GM18870 (cell line): Measurements from ENCODE around the gene ACOX1.
A peak's percentile ranks its signal among the peaks of the same experiment; 100 is the strongest.

Source experiments
- ATAC-seq: cut with Tn5 transposase; IDR thresholded peaks from one replicate; pipeline ENCODE4 v1.9.1; 2021; ENCODE audit warnings: moderate library complexity; ENCODE audit not compliant: unreplicated experiment

Gene ACOX1

DNA sequence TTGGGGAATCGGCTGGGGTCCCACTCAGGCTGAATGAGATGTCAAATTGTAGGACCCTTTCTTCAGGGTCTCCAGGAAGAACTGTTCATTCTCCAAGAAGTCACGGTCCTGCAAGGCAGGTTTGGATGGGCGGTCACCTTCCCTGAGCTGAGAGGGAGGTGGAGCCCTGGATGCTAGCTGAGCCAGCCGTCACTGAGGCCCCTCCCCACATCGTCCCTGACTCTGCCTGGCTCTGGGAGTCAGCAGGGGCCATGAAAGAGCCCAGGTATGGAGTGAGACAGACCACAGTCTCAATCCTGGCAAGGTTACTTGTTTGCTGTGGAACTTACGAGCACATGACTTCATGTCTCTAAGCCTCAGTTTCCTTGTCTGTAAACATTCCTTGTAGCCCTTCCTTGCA lies 68.3 kb downstream of the ACOX1 start:
- ATAC-seq = no peak

DNA sequence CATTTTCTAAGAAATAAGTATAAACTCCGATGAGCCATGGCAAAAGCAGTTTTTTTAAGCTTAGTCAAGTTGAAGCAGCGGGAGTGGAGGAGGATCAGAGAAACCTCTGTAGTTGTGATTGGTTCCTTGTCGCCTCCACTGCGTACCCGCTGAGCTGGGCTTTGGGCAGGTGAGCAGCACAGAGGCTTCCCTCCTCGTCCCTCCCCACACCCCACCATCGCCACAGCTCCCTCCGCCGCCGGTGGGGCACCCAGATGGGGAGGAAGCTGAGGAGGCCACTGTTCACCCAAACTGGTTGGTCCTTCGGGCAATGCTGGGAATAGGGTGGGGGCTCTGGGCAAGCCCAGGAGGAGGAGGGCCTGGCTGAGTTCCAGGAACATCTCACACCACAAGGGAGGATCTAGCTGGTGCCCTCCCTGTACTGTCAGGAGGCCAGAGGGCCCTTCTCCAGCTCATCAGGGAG lies 69.1 kb downstream of the ACOX1 start:
- ATAC-seq = no peak

DNA sequence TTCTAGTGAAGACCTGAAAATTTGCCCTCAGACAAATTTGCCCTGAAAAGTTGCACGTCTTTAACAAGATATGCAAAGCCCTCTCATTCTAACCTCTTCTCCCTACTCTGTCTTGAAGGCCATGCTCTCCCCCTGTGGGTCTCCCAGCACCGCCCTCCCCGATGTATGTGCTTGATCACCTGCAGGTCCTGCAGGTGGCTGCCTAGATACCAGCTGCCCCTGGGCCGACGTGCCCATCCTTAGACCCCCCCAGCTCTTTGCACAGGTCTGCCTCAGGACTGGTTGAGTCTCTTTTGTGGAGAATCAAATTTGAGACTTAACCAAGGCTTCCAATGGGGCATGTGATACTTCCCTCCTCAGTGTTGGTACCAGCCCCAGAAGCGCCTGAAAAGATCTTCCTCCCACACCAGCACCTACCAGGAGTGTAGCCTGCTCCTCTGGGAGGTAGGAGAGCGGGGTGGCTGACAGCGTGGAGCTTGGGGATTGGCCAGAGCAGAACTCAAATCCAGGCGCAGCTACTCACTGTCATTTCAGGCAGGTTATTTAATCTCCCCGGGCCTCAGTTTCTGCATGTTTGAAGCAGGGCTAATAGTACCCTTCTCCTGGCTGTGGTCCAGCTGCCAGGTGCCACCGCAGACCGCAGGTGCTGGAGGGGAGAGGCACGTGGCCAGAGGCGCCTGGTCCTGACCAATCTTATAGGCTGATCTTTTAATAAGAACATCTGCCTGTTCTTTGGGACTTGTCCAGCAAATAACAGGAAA lies 69.7 kb downstream of the ACOX1 start:
- ATAC-seq = no peak

DNA sequence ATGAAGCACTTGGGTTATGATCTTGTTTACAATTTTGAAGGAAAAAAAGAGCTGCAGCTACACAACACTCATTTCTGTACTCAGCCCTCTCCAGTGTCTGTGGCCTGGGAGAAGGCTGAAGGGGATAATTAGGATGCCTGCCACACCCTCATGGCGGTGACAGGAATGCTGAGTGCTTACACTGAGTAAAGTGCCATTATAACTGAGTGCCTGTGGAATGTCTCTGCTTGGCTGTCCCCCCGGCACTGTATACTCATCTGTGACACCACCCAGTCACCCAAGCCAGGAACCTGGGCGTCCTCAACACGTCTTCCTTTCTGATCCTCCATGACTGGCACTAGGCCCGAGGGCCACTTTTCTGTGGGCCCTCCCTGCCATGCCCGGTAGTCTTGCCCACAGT lies 70.8 kb downstream of the ACOX1 start:
- no peak for ATAC-seq

DNA sequence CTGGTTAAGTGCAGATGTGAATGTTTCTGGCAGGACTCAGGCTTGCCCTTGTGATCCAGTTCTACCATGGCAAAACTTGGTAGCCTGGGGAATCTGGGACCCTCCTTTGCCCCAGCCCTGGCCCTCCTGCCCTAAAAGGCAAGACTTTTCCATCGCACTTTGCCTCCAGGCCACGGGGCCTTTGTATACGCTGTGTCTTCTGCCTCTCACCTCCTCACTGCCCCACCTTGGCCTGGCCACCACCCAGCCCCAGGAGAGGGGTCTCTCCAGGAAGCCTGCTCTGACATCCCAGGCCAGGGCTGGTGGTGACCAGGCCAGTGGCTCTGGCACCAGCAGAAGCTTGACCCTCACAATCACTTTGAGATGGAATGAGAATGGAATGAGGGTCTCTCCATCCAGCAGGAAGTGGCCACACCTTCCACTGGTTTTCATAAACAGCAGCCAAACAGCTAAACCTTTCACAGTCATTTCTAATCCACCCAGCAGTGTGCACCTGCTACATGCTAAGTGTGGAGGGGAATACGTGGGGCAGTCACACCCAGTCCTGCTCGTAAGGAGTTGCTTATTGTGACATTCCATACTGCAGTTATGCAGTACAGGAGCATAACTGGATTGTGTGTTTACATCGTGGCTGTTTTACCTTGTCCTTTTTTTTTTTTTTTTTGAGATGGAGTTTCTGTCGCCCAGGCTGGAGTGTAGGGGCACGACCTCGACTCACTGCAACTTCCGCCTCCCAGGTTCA lies 72.7 kb downstream of the ACOX1 start:
- no peak for ATAC-seq

DNA sequence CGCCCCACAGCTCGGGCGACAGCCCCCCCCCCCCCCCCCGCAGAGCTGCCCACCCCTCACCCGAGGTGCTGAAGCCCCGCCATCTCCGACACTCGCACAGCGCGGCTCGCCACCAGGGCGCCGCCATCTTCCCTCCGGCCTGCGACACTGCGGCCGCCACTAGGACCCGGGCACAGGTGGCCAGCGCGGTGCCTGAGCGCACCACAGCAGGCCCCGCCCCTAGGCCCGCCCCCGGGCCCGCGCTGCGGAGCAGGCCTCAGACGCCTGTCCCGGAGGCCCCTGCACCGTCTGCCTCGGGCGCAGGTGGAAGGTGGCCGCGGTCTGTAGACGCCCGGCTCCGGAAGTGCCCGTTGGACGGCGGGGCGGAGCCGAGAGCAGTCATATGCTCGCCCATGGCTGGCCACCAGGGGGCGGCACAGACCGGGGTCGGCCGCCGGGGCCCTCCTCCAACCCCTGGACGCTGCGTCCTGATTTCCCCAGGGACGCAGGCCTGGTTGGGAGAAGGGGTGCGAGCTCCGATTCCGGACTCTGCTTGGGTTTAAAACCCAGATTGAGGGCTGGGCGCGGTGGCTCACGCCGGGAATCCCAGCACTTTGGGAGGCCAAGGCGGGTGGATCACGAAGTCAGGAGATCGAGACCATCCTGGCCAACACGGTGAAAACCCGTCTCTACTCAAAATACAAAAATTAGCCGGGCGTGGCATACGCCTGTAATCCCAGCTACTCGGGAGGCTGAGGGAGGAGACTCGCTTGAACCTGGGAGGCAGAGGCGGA lies 74.0 kb downstream of the ACOX1 start, which contains the start of gene MRPL38:
Gene MRPL38, minus strand, starts transcription at position 136 of the 773 bp plus-strand sequence. Its CDS starts 9 bp downstream, at position 127.
- ATAC-seq = peak; percentile 62

DNA sequence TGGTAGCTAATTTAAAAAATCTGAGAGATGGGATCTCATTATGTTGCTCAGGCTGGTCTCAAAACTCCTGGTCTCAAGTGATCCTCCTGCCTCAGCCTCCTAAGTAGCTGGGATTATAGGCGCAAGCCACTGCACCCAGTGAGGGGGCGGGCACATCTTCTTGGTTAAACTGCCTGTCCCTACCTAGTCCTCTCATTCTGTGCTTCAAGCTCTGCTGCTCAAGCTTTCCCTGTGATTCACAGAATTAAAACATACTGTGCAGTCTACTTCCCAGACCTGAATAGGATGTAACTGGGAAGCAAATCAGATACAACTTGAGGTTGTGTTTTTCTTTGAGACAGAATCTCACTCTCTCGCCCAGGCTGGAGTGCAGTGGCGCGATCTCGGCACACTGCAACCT lies 76.6 kb downstream of the ACOX1 start:
- no peak for ATAC-seq

DNA sequence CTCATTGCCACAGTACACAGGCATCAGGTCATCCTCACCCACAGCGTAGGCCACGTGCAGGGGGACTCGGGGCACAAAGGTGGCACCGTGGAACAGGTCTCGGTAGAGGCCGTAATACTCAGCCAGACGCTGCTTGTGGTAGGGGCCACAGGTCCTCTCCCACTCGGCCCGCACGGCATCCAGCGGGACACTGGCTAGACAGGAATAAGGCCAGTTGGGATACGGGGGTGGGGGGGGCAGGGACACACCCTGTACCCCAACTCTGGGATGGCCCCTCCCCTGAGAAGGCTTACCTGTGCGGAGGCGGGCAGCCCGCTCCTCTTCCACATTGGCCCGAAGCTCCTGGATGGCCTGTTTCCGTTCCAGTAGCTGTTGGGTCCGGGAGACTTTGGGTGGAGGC lies 77.2 kb downstream of the ACOX1 start:
- no peak for ATAC-seq

DNA sequence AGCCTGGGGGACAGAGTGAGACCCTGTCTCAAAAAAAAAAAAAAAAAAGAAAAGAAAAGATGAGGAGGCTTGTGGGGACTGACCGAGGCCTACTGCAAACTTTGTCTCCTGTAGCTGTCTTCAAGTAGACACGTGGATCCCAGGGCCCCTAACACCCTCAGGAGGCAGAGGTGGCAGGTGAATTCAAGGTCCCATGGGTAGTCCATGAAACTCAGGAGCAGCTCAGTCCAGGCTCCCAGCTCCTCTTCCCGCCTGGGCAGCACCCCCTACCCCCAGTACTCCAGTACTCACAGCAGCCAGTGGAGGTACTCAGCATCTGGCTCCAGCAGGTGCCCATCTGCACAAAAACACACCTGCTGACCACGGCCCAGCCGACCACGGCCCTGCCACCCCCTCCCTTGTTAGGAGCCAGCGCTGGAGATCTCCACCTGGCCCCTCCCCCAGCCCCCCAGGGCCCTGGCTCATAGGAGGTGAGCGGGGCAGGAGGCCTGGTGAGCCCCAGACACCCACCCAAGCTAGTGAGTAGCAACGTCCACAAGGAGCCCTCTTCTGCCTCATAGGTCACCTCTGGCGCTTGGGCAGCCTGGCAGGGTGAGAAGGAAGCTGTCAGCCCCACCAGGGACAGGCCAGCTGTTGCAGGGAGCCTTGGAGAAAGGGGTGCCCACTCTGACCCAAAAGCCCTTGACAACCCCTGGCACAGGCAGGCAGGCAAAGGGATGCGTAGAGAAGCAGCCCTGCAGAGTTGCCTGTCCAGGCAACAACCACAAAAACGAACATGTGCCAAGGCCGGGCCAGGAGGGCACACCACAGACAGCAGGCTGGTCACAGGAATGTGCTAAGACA lies 78.1 kb downstream of the ACOX1 start:
- ATAC-seq = no peak

DNA sequence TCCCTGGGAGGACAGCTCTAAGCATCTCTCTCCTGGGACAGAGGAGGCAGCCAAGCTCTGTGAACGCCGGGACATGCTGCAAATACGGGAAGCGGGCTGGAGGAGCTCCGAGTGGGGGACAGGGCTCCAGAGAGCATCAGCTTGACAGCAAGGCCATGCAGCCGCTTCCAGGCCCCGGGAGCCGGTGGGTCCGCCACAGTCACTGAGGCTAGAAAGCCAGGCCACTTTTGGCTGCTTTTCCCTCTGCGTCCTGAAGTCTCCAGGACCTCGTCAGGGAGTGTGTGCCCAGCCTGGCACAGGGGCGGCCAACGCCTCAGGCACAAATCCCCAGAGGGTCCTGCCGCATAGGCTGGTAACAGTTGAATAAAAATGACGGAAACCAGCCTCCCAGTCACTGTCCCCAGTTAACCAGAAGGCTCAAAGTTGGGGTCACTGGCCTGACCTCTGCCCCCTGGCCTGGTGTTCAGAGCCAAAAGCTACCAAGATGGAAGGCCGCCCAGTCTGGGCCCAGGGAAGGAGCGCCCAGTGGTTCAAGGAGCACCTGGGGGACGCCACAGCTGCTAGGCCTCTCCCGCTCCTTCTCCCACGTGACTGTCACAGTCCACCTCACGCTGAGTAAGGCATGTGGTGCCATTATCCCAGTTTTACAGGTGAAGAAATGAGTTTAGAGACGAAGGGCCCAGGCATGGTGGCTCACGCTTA lies 79.0 kb downstream of the ACOX1 start:
- no peak for ATAC-seq

DNA sequence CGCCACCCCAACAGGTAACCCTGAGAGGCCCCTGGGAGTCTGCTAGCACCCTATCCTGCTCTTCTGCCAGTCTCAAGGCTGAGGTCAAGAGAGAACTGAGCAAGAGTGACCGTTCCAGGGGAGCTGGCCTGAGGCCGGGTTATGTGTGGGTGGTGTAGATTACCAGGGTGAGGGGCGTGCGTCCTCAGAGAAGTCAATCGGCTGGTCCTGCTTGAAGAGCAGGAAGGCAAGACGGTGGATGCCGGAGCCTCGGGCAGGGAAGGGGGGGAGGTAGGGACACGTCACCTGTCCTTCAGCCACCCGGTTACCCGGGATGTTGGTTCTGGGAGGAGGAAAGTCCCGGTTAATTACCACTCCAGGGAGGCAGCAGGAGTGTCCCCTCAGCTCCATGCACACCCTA lies 79.6 kb downstream of the ACOX1 start:
- ATAC-seq = no peak

DNA sequence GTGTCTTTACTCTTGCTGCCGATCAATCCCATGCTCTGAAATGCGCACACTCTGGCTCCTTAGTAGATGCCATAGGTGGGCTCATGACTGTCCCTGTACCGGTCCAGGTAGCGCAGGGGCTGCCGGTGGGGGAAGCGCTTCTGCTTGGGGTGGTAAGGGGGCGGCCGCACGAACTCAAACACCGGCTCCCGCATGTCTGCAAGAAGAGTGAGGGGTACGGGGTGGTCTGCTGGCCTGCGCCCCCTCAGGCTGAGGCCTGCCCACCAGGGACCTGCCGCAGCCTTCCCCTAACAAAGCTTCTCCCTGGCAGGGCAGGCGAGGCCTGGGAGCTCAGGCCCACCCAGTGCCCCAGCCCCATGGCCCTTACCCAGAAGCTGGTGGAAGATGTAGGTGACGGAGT lies 80.2 kb downstream of the ACOX1 start:
- ATAC-seq = no peak

DNA sequence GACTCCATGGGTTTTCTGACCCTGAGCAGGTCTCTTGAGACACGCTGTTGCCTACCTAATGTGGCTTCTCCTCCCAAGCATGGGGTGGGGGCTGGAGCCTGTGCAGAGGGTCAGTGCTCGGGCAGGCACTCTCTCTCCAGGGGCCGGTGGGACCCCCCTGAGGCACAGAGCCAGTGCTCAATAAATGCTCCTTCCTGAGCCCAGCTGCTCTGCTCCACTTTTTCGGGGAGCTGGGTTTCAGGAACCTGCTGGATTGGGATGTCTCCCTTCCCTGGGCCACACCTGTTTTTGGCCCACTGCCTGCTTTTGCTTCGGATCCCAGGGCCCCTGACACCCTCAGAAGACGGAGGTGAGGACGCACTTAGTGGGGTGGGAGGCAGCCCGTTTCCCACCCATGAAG lies 80.9 kb downstream of the ACOX1 start:
- no peak for ATAC-seq

DNA sequence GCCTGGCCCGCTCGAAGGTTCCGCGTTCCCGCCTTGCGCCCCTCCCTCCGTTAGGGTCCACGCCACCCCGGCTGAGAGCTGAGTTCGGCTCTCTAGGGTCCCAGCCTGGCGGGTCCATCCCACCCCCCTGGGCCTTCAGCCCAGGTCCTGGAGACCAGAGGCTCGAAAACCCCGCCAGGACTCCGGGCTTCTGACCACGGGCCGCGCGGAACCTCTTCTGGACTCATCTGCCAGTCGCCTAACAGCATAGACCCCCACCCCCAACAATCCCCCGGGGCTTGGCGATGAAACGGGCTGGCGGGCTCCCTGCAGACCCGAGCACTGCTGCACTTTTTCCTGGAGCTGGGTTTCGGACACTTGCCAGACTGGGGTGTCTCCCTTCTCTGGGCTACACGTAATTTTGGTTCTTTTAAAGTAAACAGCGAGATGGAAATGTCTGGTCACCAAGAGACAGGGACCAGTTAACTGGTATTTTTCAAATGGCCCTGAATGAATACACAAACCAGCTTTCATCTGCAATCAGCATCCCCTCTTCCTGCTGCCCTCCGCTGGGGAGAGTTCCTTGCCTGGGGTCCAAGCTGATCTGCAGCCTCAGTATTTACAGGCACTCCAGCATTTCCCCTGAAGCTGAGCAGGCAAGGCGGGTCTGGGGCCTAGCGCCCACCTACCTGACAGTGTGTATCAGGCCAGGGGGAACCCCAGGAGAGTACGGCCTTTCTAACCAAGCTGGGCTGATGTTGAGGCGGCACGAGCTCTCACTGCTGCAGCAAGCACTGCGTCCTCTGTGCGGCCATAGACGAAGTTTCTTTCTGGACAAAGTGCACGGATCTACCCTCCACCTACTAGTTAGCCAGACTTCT lies 81.6 kb downstream of the ACOX1 start:
- no peak for ATAC-seq

DNA sequence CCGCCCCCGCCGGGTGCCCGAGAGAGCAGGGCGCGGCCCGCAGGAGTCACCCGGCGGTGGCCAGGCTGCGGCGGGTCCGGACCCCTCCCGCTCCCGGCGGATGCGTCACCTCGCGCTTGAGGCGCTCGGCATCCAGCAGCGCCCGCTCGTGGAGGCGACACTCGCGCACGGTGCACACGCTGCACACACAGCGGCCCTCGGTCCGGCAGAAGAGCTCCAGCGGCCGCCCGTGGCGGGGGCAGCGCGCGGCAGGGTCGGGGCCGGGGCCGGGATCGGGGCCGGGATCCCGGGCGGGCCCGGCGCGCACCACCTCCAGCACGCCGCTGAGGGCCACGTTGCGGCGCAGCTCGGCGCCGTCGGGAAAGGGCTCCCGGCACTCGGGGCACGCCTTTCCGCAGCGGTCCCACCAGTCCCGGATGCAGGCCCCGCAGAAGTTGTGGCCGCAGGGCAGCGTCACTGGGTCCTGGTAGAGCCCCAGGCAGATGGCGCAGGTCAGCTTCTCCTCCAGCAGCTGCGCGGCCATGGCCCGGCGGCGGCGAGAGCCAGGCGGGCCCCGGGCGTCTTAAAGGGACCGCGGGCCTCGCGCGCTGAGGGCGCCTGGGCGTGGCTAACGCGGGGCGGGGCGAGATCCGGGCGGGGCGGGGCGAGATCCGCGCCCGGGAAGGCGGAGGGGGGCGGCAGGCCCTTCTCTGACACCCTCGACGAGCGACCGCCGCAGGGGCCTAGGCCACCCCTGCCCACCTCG lies 82.4 kb downstream of the ACOX1 start, which contains the start of gene TRIM65:
Gene TRIM65, minus strand, starts transcription at position 537 of the 745 bp plus-strand sequence. Its CDS starts 14 bp downstream, at position 523.
- no peak for ATAC-seq

DNA sequence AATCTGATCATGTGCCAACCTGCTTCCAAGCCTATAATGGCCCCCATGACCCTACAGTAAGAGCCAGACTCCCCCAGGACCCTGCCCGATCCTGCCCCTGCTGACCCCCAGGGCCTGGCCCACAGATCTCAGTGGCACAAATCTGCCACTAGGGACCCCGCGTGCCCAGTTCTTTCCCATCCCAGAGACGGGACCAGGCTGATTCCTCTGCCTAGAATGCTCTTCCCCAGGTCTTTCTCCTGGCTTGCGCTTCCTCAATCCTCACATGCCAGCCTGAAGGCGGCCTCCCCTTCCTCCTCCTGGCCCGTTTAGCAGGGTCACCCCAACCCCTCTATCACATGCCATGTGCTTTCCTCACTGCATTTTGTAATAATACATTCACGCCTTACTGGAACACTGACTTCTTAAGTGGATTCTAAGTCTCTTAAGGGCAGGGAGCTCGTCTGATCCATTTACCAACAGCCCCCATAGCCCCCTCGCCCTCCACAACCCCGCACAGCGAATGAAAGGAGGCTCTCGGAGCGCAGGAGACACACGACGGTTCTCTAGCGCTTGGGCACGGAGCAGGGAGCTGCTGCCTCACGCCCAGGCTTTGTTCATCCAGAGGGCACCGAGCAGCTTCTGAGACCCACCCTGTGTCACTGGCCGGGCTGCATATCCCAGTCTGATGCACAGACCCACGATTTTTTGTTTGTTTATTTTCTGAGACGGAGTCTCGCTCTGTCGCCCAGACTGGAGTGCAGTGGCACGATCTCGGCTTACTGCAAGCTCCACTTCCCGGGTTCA lies 83.4 kb downstream of the ACOX1 start:
- ATAC-seq = no peak

DNA sequence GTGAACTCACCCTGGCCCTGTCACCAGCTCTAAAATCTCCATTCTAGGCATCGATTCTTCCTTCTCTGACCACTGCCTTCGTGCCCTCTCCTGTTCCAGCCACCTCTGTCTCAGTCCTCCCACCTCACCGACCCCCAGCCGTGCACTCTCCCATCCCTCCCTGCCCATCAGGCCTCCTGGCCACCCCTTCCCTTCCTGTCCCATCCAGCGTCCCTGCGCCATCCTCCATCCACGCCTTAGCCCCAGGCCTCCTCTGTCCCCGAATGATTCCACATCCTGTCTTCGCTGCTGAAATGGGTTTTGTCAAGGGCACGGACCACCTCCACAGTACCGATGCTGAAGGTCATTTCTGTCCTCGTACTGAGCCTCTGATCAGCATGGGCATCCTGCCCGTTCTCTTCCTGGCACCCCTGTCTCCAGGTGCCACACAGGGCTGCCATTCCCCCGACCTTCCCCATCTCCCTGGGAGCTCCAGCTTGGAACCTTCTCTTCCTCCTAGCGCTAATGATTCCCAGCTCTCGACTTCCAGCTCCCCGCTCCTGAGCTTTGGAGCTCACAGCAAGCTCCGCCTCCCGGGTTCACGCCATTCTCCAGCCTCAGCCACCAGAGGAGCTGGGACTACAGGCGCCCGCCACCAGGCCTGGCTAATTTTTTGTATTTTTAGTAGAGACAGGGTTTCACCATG lies 84.8 kb downstream of the ACOX1 start:
- ATAC-seq = no peak
